HG03469 (cell line): ENCODE measurements around the gene LGR5.

ENCODE experiments used
- ATAC-seq: cut with Tn5 transposase; IDR thresholded peaks from one replicate; pipeline ENCODE4 v1.9.1; 2021; ENCODE audit warnings: mild to moderate bottlenecking, moderate library complexity, moderate number of reproducible peaks; ENCODE audit not compliant: unreplicated experiment

LGR5 gene

GRCh38 chr12:71439613-71440344 is at the start of gene LGR5:
Gene LGR5 (plus strand): TSS chr12:71439798. CDS start chr12:71440081, 283 bp downstream.
- ATAC-seq = no peak

GRCh38 chr12:71392521-71393145 is 47.0 kb upstream of the LGR5 start:
- ATAC-seq = peak; percentile 98

GRCh38 chr12:71393625-71394024 is 46.0 kb upstream of the LGR5 start:
- ATAC-seq = no peak

GRCh38 chr12:71397433-71397954 is 42.1 kb upstream of the LGR5 start:
- ATAC-seq = no peak

GRCh38 chr12:71399197-71399596 is 40.4 kb upstream of the LGR5 start:
- ATAC-seq = no peak

- no peak for ATAC-seq
Observed at GRCh38 chr12:71400481-71400880, 39.1 kb upstream of the LGR5 start.

- ATAC-seq = no peak
Observed at GRCh38 chr12:71405884-71406283, 33.7 kb upstream of the LGR5 start.

- no peak for ATAC-seq
Observed at GRCh38 chr12:71407732-71408131, 31.9 kb upstream of the LGR5 start.

- ATAC-seq = no peak
Observed at GRCh38 chr12:71410844-71411243, 28.8 kb upstream of the LGR5 start.

GRCh38 chr12:71411635-71412034 is 28.0 kb upstream of the LGR5 start:
- ATAC-seq = no peak

- ATAC-seq = peak; percentile 89
Observed at GRCh38 chr12:71415336-71416231, 24.0 kb upstream of the LGR5 start.

- no peak for ATAC-seq
Observed at GRCh38 chr12:71417181-71417580, 22.4 kb upstream of the LGR5 start.

GRCh38 chr12:71420775-71421406 is 18.7 kb upstream of the LGR5 start:
- ATAC-seq = no peak

- ATAC-seq = no peak
Observed at GRCh38 chr12:71425568-71426299, 13.9 kb upstream of the LGR5 start.

- no peak for ATAC-seq
Observed at GRCh38 chr12:71426300-71427047, 13.1 kb upstream of the LGR5 start.

GRCh38 chr12:71430756-71431155 is 8.8 kb upstream of the LGR5 start:
- no peak for ATAC-seq

- ATAC-seq = no peak
Observed at GRCh38 chr12:71431991-71432390, 7.6 kb upstream of the LGR5 start.

GRCh38 chr12:71432936-71433335 is 6.7 kb upstream of the LGR5 start:
- no peak for ATAC-seq

- ATAC-seq = no peak
Observed at GRCh38 chr12:71436696-71437095, 2.9 kb upstream of the LGR5 start.
